ENCODE measurements around the gene STK32C.

GRCh38 chr10:132224343-132225072 is 83.2 kb downstream of the STK32C start:
- TF ChIP-seq CTCF (conservative IDR thresholded peaks at IDR 0.05) (no peak), EZH2 (IDR thresholded peaks at IDR 0.05; ENCODE audit: low read depth) (no peak)
